ENCODE results near the gene ACOT2. TPM values are rescaled to one million over a fixed set of nuclear protein-coding genes. Genes with fewer than 3 reads are reported as not detected.
"Not testable (repeated sequence)": the region's sequence is repeated elsewhere in the genome, so short reads cannot be mapped to it uniquely, and the experiment has no call there.

ACOT2 gene, protein sequence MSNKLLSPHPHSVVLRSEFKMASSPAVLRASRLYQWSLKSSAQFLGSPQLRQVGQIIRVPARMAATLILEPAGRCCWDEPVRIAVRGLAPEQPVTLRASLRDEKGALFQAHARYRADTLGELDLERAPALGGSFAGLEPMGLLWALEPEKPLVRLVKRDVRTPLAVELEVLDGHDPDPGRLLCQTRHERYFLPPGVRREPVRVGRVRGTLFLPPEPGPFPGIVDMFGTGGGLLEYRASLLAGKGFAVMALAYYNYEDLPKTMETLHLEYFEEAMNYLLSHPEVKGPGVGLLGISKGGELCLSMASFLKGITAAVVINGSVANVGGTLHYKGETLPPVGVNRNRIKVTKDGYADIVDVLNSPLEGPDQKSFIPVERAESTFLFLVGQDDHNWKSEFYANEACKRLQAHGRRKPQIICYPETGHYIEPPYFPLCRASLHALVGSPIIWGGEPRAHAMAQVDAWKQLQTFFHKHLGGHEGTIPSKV
- total RNA-seq = 100 to 1,000 TPM; 130 to 151 TPM
- long read RNA-seq, transcript ACOT2-201 (3 exons, 1,774 nt) = major isoform, 168 of 179 reads
- long read RNA-seq, partial matches to known transcripts = 2 of 179 reads
- long read RNA-seq, other reads (novel, unspliced or antisense) = 9 of 179 reads

DNA sequence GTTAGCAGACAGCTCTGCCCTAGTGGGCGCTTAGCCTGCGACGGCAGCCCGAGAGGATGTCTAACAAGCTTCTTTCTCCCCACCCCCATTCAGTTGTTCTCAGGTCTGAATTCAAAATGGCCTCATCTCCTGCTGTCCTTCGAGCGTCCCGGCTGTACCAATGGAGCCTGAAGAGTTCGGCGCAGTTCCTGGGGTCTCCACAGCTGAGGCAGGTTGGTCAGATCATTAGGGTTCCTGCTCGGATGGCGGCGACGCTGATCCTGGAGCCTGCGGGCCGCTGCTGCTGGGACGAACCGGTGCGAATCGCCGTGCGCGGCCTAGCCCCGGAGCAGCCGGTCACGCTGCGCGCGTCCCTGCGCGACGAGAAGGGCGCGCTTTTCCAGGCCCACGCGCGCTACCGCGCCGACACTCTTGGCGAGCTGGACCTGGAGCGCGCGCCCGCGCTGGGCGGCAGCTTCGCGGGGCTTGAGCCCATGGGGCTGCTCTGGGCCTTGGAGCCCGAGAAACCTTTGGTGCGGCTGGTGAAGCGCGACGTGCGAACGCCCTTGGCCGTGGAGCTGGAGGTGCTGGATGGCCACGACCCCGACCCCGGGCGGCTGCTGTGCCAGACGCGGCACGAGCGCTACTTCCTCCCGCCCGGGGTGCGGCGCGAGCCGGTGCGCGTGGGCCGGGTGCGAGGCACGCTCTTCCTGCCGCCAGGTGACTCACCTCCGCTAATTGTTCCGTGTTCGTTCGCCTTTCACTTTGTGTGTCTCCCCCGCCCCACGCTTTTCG lies at the start of gene ACOT2:
TSS of gene ACOT2 (plus strand) at position 29 of the 774 bp plus-strand sequence. CDS start at position 57, 28 bp downstream.
- peak; percentile 91 to 92 for ATAC-seq
- intact Hi-C loops (cut with DNase I) = not testable (repeated sequence)
- peak; percentile 85 for DNase-seq

DNA sequence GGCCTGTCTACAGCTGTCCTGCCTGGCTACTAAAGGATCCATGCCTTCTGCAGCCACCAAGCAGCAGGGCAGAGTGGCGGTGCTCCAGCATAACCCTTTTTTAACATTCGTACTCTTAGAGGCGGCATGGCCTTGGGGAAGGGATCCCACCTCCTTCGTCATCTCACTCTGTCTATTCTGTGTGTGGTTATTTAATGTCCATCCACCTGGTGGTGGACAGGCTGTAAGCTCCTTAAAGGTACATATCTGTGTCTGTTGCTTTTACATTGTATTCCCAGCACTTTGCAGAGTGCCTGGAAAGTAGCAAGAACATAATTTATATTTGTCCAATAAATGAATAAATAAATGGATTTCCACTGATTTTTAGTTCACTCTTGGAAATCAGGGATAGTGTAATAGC lies 47.8 kb upstream of the ACOT2 start:
- no peak for DNase-seq
- peak in 1 of 2 donors; percentile 85 for ATAC-seq
- intact Hi-C loops (cut with DNase I) = no loop called here

DNA sequence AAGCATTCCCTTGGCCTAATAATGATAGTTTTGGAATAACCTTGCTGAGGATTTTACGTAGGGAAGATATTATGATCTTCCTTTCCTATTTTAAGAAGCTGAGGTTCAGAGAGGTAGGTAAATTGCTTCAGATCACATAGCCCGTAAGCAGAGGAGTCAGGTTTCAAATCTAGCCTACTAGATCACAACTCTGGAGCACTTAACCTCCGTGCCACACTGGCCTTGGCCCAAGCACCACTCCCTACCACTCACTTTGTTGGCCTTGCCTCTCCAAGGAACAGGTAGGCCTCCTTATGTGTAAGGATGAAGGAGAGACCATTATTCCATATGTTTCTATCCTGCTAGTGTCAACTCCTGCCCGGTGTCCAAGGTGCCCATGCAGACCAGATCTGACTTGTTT lies 44.5 kb upstream of the ACOT2 start:
- DNase-seq (no peak), ATAC-seq (no peak)
- intact Hi-C loops (cut with DNase I) = no loop called here

DNA sequence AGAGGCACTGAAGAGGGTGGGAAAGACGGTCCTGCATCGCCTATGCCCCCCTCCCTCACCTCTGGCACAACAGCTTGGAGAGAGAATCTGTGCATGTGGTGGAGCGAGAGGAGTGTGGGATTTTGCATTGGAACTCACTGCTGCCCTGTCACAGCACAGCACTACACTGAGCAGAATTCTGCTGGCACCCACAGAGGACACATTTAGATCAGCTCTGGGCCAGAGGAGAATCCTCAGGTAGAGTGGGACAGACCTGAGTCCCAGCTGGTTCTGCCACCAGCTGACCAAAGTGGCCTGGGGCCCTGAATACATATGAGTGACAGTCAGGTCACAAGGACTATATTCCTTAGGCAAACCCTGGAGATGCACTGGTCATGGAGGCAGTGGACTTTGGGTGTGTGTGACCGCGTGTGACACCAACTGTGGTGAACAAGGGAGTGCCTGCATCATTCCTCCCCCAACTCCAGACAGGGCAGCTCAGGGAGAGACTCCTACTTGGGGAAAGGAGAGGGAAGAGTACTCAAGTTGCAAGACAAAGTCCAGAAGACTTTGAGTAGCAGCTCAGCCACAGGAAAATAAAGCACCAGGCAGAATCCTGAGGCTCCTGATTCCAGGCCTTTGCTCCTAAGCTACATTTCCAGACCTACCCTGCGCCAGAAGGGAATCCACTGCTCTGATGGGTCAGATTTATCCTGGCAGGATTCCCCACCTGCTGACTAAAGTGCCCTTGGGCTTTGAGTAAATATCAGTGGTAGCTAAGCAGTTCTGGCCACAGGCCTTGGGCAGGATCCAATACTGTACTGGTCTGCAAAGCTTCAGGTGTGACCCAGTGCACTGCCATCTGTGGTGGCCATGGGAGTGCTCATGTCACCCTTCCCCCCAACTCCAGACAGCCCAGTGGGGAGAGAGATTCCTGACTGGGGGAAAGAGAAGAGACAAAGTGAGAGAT lies 42.7 kb upstream of the ACOT2 start:
- ATAC-seq (peak; percentile 41 to 72), DNase-seq (no peak)
- intact Hi-C loops (cut with DNase I) = no loop called here

DNA sequence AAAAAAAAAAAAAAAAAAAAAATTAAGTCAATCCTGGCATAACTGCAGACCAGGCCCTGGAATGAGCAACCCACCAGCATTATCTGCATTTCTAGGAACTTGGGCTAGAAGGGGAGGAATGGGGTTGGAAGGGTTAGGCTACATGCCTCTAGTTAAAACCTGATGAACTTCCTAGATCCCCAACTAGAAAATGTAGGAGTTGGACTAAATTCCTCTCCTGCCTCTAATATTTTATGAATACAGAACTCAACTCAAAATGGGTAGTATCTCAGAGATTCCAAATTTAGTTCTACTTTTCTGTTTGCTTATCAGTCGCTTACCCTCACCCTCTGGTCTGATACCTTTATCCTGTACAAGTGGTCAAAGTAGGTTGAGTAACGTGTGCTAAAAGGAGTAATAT lies 39.7 kb upstream of the ACOT2 start:
- DNase-seq; ATAC-seq; intact Hi-C loops (cut with DNase I): not testable (repeated sequence)

DNA sequence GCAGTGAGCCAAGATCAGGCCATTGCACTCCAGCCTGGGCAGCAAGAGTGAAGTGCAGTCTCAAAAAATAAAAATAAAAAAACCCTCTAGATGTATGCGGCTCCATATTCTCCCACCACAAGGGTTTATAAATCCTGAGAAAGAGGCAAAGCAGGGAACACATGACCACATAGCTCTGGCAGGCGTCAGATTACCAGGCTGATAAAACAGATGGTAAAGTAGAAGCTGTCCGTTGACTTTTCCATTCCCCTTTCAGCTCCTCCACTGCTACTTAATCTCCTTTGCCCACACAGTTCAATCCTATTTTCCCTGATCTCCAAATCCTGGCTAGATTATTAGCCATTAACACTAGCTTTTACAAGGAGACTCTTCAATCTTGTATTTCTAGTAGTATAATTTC lies 37.0 kb upstream of the ACOT2 start:
- DNase-seq; intact Hi-C loops (cut with DNase I); ATAC-seq: not testable (repeated sequence)

DNA sequence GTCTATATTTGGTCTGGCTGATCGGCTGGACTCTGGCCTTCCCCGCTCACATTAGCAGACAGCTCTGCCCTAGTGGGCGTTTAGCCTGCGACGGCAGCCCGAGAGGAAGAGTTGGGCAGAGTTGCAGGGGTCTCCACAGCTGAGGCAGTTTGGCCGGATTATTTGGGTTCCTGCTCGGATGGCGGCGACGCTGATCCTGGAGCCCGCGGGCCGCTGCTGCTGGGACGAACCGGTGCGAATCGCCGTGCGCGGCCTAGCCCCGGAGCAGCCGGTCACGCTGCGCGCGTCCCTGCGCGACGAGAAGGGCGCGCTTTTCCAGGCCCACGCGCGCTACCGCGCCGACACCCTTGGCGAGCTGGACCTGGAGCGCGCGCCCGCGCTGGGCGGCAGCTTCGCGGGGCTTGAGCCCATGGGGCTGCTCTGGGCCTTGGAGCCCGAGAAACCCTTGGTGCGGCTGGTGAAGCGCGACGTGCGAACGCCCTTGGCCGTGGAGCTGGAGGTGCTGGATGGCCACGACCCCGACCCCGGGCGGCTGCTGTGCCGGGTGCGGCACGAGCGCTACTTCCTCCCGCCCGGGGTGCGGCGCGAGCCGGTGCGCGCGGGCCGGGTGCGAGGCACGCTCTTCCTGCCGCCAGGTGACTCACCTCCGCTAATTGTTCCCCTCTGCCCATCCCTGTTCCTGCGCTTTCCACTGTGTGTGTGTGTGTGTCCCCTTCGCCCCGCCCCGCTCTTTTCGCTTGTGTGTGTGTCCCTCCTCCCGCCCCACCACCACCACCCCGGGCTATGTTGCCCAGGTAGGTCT lies 31.6 kb upstream of the ACOT2 start:
- peak in 1 of 2 donors; percentile 86 for ATAC-seq
- intact Hi-C loops (cut with DNase I) = not testable (repeated sequence)
- peak; percentile 69 for DNase-seq

DNA sequence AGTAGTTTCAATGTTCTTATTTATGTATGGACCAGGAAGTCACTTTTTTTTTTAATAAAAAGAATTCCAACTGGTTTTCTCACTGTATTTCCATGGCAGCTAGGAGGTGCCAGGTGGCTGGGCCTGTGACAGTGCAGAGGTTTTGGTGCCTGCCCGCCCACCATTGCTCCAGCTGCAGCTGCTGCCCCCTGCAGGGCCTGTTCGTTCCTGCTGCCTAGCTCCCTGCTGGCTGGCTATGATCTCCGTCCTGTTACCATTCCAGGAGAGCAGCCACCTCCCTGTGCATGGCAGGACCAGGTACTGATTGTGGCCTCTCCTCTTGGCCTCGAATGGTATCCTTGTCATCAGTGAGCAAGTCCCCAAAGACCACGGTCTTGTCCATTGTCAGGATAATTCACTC lies 30.0 kb upstream of the ACOT2 start:
- DNase-seq (peak; percentile 37), ATAC-seq (peak in 1 of 2 donors; percentile 73)
- intact Hi-C loops (cut with DNase I) = not testable (repeated sequence)

DNA sequence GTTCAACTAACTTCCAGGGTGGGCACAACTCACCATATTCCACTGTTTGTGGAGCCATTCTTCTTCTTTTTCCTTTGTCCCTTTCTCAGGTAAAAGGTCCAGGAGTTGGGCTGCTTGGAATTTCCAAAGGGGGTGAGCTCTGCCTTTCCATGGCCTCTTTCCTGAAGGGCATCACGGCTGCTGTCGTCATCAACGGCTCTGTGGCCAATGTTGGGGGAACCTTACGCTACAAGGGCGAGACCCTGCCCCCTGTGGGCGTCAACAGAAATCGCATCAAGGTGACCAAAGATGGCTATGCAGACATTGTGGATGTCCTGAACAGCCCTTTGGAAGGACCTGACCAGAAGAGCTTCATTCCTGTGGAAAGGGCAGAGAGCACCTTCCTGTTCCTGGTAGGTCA lies 26.1 kb upstream of the ACOT2 start:
- DNase-seq; ATAC-seq; intact Hi-C loops (cut with DNase I): not testable (repeated sequence)

DNA sequence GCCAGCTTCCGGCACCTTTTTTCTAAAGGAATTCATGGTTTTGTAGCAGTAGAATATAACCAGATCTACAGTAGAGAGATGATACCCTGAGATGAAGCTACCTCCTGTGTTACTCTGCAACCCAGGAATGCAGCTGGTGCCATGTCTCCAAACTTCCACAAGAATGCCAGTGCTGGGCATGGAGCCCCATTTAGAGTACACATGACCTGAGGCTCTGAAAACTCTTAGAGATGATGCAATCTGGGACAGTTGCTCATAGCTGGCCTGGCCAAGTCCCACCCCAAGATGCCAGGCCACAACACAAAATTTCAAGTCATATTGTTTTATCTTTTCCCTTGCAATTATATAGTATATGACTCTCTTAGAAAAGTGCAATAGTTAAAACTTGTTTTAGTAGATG lies 23.7 kb upstream of the ACOT2 start:
- peak; percentile 53 to 91 for ATAC-seq
- intact Hi-C loops (cut with DNase I); DNase-seq: not testable (repeated sequence)

DNA sequence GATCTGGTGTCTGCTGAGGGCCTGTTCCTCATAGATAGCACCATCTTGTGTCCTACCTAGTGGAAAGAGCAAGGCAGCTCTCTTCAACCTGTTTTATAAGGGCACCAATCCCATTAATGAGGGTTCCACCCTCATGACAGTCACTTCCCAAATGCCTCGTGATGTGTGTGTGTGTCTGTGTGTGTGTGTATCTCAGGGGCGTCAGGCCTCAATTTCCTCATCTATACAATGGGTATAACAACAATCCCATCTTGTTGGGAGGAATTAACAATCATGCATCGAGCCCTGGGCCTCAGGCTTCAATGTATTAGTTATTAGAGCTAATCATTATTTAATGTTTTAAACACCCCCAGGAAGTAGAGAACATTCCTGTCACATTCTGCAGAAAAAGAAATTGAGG lies 19.9 kb upstream of the ACOT2 start:
- ATAC-seq; DNase-seq; intact Hi-C loops (cut with DNase I): not testable (repeated sequence)

DNA sequence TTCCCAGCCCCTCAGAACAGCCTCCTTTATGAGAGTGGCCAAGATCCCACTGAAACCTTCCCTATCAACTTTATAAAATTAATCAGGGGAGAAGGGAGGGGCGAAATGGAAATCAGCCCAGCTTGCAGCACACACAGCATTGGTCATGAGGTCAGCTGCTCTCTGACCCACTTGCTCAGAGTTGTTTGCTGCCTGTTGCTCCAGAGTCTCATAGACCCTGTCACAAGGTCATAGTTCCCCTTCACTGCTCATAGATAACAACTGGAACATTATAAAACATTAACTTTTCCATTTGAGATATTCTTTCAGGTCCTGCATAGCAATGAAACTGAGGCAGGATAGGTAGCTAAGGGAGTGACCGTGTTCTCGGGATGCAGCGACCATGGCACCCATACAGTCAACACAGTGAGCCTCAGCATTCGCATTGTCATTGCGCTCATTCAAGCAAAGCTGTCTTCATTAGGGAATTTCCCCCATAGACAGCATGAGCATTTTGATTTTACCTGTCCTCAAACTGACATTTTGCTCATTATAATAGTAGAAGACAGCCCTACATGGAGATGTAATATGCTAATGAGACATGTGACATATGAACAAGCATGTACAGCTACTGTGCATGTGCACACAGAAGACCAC lies 19.0 kb upstream of the ACOT2 start:
- peak in 1 of 2 donors; percentile 72 for ATAC-seq
- intact Hi-C loops (cut with DNase I) = not testable (repeated sequence)

DNA sequence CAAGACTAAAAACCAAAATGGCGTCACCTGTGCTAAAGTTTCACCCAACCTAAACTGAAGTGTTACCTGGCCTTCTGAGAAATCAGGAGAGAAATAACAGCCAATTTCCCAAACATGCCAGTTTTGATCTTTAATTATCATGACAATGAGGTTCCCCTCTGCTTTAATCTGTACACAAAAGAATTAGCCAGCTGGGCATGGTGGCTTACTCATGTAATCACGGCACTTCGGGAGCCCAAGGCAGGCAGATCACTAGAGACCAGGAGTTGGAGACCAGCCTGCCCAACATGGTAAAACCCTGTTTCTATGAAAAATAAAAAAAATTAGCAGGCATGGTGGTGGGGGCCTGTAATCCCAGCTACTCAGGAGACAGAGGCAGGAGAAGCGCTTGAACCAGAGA lies 15.2 kb upstream of the ACOT2 start:
- DNase-seq (no peak), ATAC-seq (no peak)
- intact Hi-C loops (cut with DNase I) = no loop called here

More for the DNA sequence above, 19.0 kb upstream of the ACOT2 start:
- not testable (repeated sequence) for DNase-seq

DNA sequence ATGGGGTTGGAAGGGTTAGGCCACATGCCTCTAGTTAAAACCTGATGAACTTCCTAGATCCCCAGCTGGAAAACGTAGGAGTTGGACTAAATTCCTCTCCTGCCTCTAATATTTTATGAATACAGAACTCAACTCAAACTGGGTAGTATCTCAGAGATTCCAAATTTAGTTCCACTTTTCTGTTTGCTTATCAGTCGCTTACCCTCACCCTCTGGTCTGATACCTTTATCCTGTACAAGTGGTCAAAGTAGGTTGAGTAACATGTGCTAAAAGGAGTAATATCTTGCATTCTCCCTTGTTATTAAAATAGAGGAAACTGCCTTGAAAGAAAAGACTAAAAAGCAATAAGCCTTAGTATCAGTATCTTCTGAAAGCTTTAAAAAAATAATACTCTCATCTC lies 11.8 kb upstream of the ACOT2 start:
- ATAC-seq; intact Hi-C loops (cut with DNase I); DNase-seq: not testable (repeated sequence)

DNA sequence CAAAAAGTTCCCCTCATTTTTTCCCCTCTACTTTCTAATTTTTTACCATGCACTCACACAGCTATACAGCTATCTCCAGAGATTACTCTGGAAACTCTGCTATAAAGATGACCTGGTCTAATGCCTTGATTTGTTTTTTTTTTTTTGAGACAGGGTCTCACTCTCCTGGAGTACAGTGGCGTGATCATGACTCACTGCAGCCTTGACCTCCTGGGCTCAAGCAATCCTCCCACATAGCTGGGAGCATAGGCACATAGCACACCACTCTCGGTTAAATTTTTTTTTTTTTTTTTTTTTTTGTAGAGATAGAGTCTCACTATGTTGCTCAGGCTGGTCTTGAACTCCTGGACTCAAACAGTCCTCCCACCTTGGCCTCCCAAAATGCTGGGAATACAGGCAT lies 10.8 kb upstream of the ACOT2 start:
- DNase-seq; ATAC-seq; intact Hi-C loops (cut with DNase I): not testable (repeated sequence)

DNA sequence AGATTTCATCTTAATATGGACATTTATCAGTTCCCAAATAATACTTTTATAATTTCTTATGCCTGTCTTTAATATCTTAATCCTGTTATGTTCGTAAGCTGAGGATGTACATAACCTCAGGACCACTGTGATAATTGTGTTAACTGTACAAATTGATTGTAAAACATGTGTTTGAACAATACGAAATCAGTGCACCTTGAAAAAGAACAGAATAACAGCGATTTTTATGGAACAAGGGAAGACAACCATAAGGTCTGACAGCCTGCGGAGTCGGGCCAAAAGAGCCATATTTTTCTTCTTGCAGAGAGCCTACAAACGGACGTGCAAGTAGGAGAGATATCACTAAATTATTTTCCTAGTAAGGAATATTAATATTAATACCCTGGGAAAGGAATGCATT lies 6.8 kb upstream of the ACOT2 start:
- intact Hi-C loops (cut with DNase I); DNase-seq; ATAC-seq: not testable (repeated sequence)

DNA sequence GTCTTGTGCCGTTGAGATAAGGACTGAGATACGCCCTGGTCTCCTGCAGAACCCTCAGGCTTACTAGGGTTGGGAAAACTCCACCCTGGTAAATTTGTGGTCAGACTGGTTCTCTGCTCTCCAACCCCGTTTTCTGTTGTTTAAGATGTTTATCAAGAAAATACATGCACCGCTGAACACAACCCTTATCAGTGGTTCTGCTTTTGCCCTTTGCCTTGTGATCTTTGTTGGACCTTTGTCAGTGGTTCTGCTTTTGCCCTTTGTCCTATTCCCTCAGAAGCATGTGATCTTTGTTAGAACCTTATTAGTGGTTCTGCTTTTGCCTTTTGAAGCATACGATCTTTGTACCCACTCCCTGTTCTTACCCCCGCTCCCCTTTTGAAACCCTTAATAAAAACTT lies 6.3 kb upstream of the ACOT2 start:
- DNase-seq; intact Hi-C loops (cut with DNase I): not testable (repeated sequence)

More for the DNA sequence above, 6.3 kb upstream of the ACOT2 start:
- ATAC-seq = not testable (repeated sequence)
